NB4 (cell line): ENCODE results near the gene ADCY10.
"Not testable (repeated sequence)": the region's sequence is repeated elsewhere in the genome, so short reads cannot be mapped to it uniquely, and the experiment has no call there.

Experiments used
- CTCF ChIP-seq: IDR thresholded peaks from one replicate; pipeline ENCODE4 v1.5.1; 2012; ENCODE audit warnings: low read depth, low read length
- MAX ChIP-seq: IDR thresholded peaks from 2 replicates; pipeline ENCODE4 v1.6.1; 2011; ENCODE audit warnings: low read depth, low read length
- POLR2A ChIP-seq: IDR thresholded peaks from 2 replicates; pipeline ENCODE4 v1.6.1; 2011; ENCODE audit warnings: mild to moderate bottlenecking; ENCODE audit not compliant: insufficient read length; ENCODE audit errors: extremely low read depth

GRCh38 chr1:167865804-167866308 is 48.1 kb downstream of the ADCY10 start:
- TF ChIP-seq CTCF, POLR2A, MAX: not testable (repeated sequence)
